ENCODE data around the gene MUC5AC.
"Not testable (repeated sequence)": the region's sequence is repeated elsewhere in the genome, so short reads cannot be mapped to it uniquely, and the experiment has no call there.

MUC5AC gene, protein sequence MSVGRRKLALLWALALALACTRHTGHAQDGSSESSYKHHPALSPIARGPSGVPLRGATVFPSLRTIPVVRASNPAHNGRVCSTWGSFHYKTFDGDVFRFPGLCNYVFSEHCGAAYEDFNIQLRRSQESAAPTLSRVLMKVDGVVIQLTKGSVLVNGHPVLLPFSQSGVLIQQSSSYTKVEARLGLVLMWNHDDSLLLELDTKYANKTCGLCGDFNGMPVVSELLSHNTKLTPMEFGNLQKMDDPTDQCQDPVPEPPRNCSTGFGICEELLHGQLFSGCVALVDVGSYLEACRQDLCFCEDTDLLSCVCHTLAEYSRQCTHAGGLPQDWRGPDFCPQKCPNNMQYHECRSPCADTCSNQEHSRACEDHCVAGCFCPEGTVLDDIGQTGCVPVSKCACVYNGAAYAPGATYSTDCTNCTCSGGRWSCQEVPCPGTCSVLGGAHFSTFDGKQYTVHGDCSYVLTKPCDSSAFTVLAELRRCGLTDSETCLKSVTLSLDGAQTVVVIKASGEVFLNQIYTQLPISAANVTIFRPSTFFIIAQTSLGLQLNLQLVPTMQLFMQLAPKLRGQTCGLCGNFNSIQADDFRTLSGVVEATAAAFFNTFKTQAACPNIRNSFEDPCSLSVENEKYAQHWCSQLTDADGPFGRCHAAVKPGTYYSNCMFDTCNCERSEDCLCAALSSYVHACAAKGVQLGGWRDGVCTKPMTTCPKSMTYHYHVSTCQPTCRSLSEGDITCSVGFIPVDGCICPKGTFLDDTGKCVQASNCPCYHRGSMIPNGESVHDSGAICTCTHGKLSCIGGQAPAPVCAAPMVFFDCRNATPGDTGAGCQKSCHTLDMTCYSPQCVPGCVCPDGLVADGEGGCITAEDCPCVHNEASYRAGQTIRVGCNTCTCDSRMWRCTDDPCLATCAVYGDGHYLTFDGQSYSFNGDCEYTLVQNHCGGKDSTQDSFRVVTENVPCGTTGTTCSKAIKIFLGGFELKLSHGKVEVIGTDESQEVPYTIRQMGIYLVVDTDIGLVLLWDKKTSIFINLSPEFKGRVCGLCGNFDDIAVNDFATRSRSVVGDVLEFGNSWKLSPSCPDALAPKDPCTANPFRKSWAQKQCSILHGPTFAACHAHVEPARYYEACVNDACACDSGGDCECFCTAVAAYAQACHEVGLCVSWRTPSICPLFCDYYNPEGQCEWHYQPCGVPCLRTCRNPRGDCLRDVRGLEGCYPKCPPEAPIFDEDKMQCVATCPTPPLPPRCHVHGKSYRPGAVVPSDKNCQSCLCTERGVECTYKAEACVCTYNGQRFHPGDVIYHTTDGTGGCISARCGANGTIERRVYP (N-terminal part only)

DNA sequence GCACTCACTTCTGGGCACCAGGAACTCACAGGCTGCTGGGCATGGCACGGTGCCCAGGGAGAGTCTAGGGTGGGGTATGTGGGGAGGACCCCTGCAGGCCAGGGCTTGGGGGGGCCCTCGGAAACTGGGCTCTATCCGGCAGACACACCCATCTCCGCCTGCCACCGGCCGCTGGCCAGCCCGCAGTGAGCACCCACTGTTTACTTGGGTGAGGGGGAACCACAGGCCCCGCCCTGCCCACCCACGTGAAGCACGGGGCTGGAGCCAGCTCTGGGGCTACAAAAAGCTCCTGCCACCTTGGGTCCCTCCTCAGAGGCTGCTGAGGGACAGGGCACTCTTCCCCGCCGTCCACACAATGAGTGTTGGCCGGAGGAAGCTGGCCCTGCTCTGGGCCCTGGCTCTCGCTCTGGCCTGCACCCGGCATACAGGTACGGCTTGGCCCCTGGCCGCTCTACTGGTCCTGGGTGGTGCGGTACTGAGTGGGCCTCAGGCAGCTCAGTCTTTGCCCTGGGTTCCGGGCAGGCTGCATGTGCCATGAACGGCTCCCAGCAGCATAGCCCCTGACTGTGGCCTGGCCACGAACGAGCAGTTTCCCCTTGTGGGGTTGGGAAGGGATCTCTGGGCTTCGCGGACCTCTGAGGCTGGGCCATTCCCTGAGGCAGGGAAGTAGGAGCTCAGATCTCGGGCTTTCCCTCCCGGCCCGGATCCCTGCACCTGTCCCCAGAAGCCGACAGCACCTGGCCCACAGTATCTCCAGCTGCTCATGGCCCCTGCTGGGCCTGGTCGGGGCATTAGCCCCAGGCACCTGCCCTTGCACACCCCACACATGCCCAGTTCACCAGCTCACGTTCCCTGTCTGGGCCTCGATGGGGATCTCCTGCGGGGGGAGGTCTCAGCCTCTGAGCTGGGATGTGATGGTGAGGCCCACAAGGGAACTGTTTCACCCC, at the start of gene MUC5AC:
Gene MUC5AC (plus strand): TSS at position 309 of the 947 bp plus-strand sequence. CDS start 47 bp downstream, at position 356.
- no peak for DNase-seq

GRCh38 chr11:1108246-1108900, 49.4 kb upstream of the MUC5AC start:
- DNase-seq = no peak

- no peak for DNase-seq
These were observed 48.4 kb upstream of the MUC5AC start for GRCh38 chr11:1109101-1109917.

DNA sequence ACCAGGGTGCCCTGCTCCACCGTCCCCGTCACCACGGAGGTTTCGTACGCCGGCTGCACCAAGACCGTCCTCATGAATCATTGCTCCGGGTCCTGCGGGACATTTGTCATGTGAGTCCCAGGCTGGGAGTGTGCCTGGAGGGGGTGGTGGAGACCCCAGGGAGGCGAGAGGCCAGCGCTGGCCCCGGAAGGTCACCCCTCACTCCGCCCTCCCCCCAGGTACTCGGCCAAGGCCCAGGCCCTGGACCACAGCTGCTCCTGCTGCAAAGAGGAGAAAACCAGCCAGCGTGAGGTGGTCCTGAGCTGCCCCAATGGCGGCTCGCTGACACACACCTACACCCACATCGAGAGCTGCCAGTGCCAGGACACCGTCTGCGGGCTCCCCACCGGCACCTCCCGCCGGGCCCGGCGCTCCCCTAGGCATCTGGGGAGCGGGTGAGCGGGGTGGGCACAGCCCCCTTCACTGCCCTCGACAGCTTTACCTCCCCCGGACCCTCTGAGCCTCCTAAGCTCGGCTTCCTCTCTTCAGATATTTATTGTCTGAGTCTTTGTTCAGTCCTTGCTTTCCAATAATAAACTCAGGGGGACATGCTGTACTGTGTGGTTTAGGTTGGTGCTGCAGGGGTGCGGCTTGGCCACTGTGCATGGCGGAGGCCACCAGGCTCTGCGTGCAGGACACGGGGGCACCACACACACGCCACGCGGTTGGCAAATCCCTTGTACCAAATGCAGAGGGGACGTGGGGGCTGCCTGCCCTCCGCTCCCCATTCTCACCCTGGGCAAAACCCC, 47.6 kb upstream of the MUC5AC start:
- no peak for DNase-seq

GRCh38 chr11:1111545-1112212, 46.1 kb upstream of the MUC5AC start:
- DNase-seq = no peak

GRCh38 chr11:1112351-1113191, 45.2 kb upstream of the MUC5AC start:
- DNase-seq = no peak

GRCh38 chr11:1113405-1114201, 44.1 kb upstream of the MUC5AC start:
- DNase-seq = no peak

GRCh38 chr11:1115292-1115691, 42.5 kb upstream of the MUC5AC start:
- not testable (repeated sequence) for DNase-seq

- DNase-seq = no peak
These were observed 41.6 kb upstream of the MUC5AC start for GRCh38 chr11:1116104-1116503.

GRCh38 chr11:1116666-1117390, 40.9 kb upstream of the MUC5AC start:
- DNase-seq = no peak

- no peak for DNase-seq
These were observed 39.8 kb upstream of the MUC5AC start for GRCh38 chr11:1117992-1118391.

DNA sequence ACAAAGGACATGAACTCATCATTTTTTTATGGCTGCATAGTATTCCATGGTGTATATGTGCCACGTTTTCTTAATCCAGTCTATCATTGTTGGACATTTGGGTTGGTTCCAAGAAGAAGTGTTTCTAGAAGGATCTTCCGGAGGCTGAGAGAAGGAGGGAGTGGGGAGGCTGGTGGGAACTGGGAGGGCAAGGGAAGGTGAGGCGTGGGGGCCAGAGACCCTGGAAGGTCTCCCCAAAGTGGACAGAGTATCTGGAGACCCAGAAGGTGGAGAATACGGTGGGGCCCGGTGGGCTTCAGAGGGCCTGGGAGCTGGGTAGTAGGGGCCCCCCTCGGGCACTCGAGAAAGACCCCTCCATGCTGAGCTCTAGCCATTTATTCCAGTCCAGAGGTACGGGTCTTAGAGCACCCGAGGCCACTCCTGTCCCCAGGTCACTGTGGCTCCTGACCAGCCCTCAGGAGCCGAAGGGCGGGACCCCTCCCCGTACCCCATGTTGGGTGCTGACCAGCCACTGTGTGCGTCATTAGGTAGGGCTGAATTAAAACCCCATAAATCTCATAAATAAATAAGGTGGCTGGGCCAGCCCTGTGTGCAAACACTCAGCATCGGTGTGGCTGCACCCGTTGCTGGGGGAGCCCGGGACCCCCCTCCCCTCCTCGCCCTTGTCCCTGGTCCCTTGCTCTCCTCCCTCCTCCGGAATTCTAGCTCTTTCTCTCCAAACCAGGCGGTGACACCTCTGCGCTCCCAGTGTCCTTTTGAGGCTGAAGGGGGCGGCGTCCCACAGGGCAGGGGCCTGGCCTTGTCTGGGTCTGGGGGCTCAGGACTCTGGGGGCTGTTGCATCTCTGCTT, 38.8 kb upstream of the MUC5AC start:
- DNase-seq = no peak

DNA sequence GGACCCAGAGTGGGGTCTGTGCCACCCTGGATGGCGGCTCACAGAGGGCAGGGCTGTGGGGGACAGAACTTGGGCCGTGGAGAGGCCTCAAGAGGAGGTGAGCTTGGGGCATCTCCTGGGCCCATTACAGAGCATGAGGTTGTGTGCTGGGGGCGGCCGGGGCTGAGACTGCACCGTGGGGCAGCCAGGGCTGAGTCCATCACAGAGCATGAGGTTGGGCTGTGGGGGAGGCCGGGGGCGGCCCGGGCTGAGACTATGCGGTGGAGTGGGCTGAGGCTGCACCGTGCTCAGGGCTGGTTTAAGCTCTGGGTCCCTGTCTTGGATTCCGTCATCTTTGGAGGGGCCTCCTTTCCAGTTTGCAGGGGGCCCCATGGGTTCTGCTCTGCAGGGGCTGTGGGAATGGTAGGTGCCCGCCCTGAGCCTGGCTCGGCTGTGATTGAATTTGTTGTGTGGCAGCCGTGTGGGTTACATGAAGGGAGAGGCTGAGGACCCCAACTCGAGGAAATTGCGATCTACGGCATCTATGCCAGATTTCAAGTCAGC, 38.1 kb upstream of the MUC5AC start:
- DNase-seq = no peak

- no peak for DNase-seq
These were observed 37.0 kb upstream of the MUC5AC start for GRCh38 chr11:1120532-1121330.
